Measurements from ENCODE around the gene TOMM7.

Gene TOMM7

GRCh38 chr7:22863156-22863899, 40.7 kb upstream of the TOMM7 start:
- H3K27me3 ChIP-seq (ENCODE audit: insufficient read depth, poor library complexity, severe bottlenecking) = no peaks in the 10 kb centered on the region
- TF ChIP-seq GABPA (IDR thresholded peaks at IDR 0.05; ENCODE audit: low read depth) (no peak), POLR2AphosphoS5 (IDR thresholded peaks at IDR 0.05; ENCODE audit: low read depth) (peak; percentile 21; the same call in 1 of the 2 replicates)
- TF ChIP-seq, protein P1, sequence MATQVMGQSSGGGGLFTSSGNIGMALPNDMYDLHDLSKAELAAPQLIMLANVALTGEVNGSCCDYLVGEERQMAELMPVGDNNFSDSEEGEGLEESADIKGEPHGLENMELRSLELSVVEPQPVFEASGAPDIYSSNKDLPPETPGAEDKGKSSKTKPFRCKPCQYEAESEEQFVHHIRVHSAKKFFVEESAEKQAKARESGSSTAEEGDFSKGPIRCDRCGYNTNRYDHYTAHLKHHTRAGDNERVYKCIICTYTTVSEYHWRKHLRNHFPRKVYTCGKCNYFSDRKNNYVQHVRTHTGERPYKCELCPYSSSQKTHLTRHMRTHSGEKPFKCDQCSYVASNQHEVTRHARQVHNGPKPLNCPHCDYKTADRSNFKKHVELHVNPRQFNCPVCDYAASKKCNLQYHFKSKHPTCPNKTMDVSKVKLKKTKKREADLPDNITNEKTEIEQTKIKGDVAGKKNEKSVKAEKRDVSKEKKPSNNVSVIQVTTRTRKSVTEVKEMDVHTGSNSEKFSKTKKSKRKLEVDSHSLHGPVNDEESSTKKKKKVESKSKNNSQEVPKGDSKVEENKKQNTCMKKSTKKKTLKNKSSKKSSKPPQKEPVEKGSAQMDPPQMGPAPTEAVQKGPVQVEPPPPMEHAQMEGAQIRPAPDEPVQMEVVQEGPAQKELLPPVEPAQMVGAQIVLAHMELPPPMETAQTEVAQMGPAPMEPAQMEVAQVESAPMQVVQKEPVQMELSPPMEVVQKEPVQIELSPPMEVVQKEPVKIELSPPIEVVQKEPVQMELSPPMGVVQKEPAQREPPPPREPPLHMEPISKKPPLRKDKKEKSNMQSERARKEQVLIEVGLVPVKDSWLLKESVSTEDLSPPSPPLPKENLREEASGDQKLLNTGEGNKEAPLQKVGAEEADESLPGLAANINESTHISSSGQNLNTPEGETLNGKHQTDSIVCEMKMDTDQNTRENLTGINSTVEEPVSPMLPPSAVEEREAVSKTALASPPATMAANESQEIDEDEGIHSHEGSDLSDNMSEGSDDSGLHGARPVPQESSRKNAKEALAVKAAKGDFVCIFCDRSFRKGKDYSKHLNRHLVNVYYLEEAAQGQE (IDR thresholded peaks at IDR 0.05; ENCODE audit: insufficient replicate concordance, low read depth) = no peak
- no peak for DNase-seq (ENCODE audit: low read depth in 1 of 2, low spot score in 1 of 2)
- no peak overlapping the region for H3K4me3 ChIP-seq (replicated peaks; ENCODE audit: insufficient read depth, low read length)
- H3K27ac ChIP-seq (replicated peaks) = no peak overlapping the region

DNA sequence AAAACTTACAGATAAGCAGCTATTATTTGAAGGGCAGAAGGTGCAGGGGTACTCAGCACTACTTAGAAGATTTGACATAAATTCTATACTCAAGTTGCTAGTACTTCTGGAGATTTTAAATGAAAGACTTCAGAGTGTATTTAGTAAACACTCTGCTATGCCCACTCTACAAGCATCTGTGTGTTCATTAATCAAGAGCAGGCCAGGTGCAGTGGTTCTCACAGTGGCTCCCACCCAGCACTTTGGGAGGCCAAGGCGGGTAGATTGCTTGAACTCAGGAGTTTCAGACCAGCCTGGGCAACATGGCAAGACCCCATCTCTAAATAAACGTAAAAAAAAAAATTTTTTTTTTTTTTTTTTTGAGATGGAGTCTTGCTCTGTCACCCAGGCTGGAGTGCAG, 38.9 kb upstream of the TOMM7 start:
- H3K27ac ChIP-seq (replicated peaks) = no peak overlapping the region
- H3K27me3 ChIP-seq (ENCODE audit: insufficient read depth, poor library complexity, severe bottlenecking) = no peaks in the 10 kb centered on the region
- TF ChIP-seq POLR2AphosphoS5 (IDR thresholded peaks at IDR 0.05; ENCODE audit: low read depth) = no peak; the same call in 1 of the 2 replicates
- DNase-seq (ENCODE audit: low read depth in 1 of 2, low spot score in 1 of 2) = no peak
- H3K4me3 ChIP-seq (replicated peaks; ENCODE audit: insufficient read depth, low read length) = no peak overlapping the region

DNA sequence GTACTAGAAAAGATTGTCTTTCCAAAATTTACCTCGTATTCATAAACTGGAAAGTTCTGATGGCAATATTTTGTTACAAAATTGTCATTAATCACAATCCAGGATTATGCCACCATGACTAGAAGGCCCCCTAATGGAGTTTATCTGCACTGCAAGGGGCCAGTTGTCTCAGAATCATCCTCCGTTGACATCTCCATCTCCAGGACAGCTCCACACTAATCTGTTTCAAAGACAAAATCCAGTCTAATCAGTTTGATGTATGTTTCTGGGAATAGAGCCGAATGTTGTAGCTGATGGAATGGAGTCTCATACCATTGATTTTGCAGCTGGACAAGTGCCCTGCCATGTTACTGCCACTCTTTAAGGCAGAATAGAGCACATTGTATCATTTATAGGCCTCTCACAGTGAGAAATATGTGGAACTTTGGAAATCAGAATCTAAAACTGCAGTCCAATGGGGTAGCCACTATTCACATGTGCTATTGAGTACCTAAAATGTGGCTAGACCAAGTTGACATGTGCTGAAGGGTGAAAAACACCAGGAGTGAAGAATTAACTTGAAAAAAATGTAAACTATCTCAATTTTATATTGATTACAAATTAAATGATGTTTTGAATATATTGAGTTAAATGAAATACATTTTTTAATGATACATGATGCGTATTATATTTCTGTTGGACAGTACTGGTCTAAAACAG, 38.3 kb upstream of the TOMM7 start:
- DNase-seq (ENCODE audit: low read depth in 1 of 2, low spot score in 1 of 2) = no peak
- H3K27ac ChIP-seq (replicated peaks) = no peak overlapping the region
- H3K4me3 ChIP-seq (replicated peaks; ENCODE audit: insufficient read depth, low read length) = no peak overlapping the region
- no peaks in the 10 kb centered on the region for H3K27me3 ChIP-seq (ENCODE audit: insufficient read depth, poor library complexity, severe bottlenecking)
- peak; percentile 61 for TF ChIP-seq CTCF (IDR thresholded peaks at IDR 0.05; ENCODE audit: insufficient read depth, low read length)
- no peak for TF ChIP-seq GABPA (IDR thresholded peaks at IDR 0.05; ENCODE audit: low read depth)
- TF ChIP-seq SPI1 (IDR thresholded peaks at IDR 0.05; ENCODE audit: borderline replicate concordance, low read depth) = no peak
- TF ChIP-seq POLR2AphosphoS5 (IDR thresholded peaks at IDR 0.05; ENCODE audit: low read depth) = 0 out of 2 replicates have a peak, but pooled peaks have one; percentile 19
- TF ChIP-seq, protein P1 (IDR thresholded peaks at IDR 0.05; ENCODE audit: insufficient replicate concordance, low read depth) = no peak

GRCh38 chr7:22860337-22860736, 37.7 kb upstream of the TOMM7 start:
- no peak for DNase-seq (ENCODE audit: low read depth in 1 of 2, low spot score in 1 of 2)
- no peaks in the 10 kb centered on the region for H3K27me3 ChIP-seq (ENCODE audit: insufficient read depth, poor library complexity, severe bottlenecking)
- TF ChIP-seq SPI1 (IDR thresholded peaks at IDR 0.05; ENCODE audit: borderline replicate concordance, low read depth) (no peak), CTCF (IDR thresholded peaks at IDR 0.05; ENCODE audit: insufficient read depth, low read length) (no peak), GABPA (IDR thresholded peaks at IDR 0.05; ENCODE audit: low read depth) (no peak), POLR2AphosphoS5 (IDR thresholded peaks at IDR 0.05; ENCODE audit: low read depth) (peak; percentile 37; the same call in 1 of the 2 replicates)
- TF ChIP-seq, protein P1 (IDR thresholded peaks at IDR 0.05; ENCODE audit: insufficient replicate concordance, low read depth) = no peak
- no peak overlapping the region for H3K4me3 ChIP-seq (replicated peaks; ENCODE audit: insufficient read depth, low read length)
- H3K27ac ChIP-seq (replicated peaks) = no peak overlapping the region
